ENCODE results near the gene SP6. TPM values are rescaled to one million over a fixed set of nuclear protein-coding genes. Genes with fewer than 3 reads are reported as not detected.

The SP6 gene
- total RNA-seq, 4 donors from 2014 or later = under 0.01 to 0.71 (median 0.25) TPM

DNA sequence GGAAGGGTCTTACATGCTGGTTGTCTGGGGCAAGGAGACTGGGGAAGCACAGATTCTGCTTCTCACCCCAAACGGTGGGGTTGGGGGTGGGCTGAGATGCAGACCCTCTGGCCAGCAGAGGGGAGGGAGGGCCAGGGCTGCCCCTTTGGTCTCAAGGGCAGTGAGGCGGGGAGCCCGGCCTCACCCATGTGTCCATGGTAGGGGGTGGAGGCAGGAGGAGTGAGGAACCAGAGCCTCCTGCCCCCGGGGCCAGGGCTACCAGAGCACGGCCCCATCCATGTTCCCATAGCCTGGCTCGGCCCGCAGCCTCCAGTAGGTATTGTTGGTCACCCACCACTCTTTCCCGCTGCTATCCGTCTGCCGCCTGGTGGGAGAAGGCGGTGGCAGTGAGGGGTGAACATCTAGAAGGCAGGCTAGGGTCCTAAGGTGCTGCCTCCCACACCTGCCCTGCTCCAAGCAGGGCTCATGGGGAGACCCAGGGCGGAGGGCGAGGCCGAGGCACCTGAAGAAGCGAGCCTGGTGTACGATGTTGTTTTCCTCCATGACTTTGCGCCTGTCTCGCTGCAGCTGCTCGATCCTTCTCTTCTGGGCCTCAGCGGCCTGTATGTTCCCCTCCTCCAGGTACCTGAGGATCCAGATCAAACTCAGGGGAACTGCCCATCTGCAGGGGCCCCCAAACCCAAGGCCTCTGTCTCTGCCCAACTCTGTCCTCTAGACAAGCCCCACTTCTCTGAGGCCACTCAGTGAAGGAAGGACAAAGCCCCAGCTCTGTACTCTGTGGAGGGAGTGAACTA is 42.7 kb downstream of the SP6 start:
- 91% methylated on average over 17 of the region's 20 CpGs for WGBS

DNA sequence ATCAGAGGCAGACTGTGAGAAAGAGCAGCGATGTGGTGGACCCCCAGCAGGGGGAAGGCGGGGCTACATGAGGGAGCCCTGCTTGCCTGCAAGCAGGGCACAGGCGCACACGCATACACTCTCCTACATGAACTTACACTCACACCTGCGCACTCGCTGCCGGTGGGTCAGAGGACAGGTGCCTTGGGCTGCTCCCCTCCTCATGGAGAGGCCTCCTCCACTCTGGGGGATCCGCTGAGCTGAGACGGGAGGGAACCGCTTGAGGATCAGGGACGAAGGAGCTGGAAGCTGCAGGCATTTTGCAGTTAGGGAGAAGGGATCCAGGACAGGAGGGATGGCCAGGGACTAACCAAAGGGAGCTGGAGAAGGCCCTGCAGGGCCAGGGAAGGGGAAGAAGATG is 43.5 kb downstream of the SP6 start:
- DNase-seq (ENCODE audit: extremely low spot score) = no peak
- Histone ChIP-seq H3K9me3 (no peaks in the 10 kb centered on the region), H3K4me3 (no peak overlapping the region), H3K27me3 (peaks cover 0 to 13% (median 0%) of the 10 kb centered on the region in 4 donors), H3K36me3 (peaks cover 0 to 49% (median 43%) of the 10 kb centered on the region in 4 donors), H3K4me1 (peaks cover 0 to 16% (median 0%) of the 10 kb centered on the region in 4 donors), H3K27ac (replicated peaks in 1 of 4) (no peak overlapping the region)
- 96% methylated on average over 10 of the region's 11 CpGs for WGBS
- intact Hi-C loops (cut with DNase I) = loop anchor here (10.0 kb wide), 1 partner anchor 143 kb away; no protein-coding TSS in a partner anchor
- TF ChIP-seq, protein P1, sequence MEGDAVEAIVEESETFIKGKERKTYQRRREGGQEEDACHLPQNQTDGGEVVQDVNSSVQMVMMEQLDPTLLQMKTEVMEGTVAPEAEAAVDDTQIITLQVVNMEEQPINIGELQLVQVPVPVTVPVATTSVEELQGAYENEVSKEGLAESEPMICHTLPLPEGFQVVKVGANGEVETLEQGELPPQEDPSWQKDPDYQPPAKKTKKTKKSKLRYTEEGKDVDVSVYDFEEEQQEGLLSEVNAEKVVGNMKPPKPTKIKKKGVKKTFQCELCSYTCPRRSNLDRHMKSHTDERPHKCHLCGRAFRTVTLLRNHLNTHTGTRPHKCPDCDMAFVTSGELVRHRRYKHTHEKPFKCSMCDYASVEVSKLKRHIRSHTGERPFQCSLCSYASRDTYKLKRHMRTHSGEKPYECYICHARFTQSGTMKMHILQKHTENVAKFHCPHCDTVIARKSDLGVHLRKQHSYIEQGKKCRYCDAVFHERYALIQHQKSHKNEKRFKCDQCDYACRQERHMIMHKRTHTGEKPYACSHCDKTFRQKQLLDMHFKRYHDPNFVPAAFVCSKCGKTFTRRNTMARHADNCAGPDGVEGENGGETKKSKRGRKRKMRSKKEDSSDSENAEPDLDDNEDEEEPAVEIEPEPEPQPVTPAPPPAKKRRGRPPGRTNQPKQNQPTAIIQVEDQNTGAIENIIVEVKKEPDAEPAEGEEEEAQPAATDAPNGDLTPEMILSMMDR (IDR thresholded peaks at IDR 0.05) = no peak

More for the DNA sequence above, 42.7 kb downstream of the SP6 start:
- Histone ChIP-seq H3K27ac (replicated peaks in 1 of 4) (no peak overlapping the region), H3K9me3 (no peaks in the 10 kb centered on the region), H3K27me3 (peaks cover 0 to 11% (median 0%) of the 10 kb centered on the region in 4 donors), H3K36me3 (peaks cover 0 to 57% (median 50%) of the 10 kb centered on the region in 4 donors), H3K4me3 (no peak overlapping the region), H3K4me1 (peaks cover 0 to 16% (median 0%) of the 10 kb centered on the region in 4 donors)
- TF ChIP-seq EP300 (IDR thresholded peaks at IDR 0.05) = no peak
- TF ChIP-seq, protein P1 (IDR thresholded peaks at IDR 0.05) = no peak
- no peak for TF ChIP-seq POLR2A (IDR thresholded peaks at IDR 0.05; ENCODE audit: low read depth)
- no peak for TF ChIP-seq POLR2AphosphoS5 (IDR thresholded peaks at IDR 0.05)
- intact Hi-C loops (cut with DNase I) = loop anchor here (10.0 kb wide), 1 partner anchor 143 kb away; no protein-coding TSS in a partner anchor
- no peak for DNase-seq (ENCODE audit: extremely low spot score)

DNA sequence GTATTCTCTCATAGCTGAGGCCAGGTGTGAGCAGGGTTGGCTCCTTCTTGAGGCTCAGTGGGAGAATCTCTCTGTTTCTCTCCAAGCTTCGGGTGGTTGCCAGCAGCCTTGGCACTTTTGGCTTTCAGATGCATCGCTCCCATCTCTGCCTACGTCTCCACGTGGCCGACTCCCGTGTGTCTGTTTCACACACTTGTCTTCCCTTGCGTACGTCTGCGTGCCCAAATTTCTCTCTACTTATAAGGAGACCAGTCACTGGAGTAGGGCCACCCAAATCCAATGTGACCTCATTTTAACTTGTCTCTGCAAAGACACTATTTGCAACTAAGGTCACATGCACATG is 44.1 kb downstream of the SP6 start:
- TF ChIP-seq EP300 (IDR thresholded peaks at IDR 0.05) (no peak), POLR2AphosphoS5 (IDR thresholded peaks at IDR 0.05) (no peak), POLR2A (IDR thresholded peaks at IDR 0.05; ENCODE audit: low read depth) (no peak)
- TF ChIP-seq, protein P1 (IDR thresholded peaks at IDR 0.05) = no peak
- Histone ChIP-seq H3K4me3 (no peak overlapping the region), H3K9me3 (no peaks in the 10 kb centered on the region), H3K27me3 (peaks cover 0 to 19% (median 0%) of the 10 kb centered on the region in 4 donors), H3K27ac (replicated peaks in 1 of 4) (no peak overlapping the region), H3K4me1 (peaks cover 0 to 16% (median 0%) of the 10 kb centered on the region in 4 donors), H3K36me3 (peaks cover 0 to 43% (median 39%) of the 10 kb centered on the region in 4 donors)
- 84% methylated on average over 9 of the region's 9 CpGs for WGBS
- DNase-seq (ENCODE audit: extremely low spot score) = no peak
- intact Hi-C loops (cut with DNase I) = loop anchor here (10.0 kb wide), 1 partner anchor 142 kb away; no protein-coding TSS in a partner anchor

DNA sequence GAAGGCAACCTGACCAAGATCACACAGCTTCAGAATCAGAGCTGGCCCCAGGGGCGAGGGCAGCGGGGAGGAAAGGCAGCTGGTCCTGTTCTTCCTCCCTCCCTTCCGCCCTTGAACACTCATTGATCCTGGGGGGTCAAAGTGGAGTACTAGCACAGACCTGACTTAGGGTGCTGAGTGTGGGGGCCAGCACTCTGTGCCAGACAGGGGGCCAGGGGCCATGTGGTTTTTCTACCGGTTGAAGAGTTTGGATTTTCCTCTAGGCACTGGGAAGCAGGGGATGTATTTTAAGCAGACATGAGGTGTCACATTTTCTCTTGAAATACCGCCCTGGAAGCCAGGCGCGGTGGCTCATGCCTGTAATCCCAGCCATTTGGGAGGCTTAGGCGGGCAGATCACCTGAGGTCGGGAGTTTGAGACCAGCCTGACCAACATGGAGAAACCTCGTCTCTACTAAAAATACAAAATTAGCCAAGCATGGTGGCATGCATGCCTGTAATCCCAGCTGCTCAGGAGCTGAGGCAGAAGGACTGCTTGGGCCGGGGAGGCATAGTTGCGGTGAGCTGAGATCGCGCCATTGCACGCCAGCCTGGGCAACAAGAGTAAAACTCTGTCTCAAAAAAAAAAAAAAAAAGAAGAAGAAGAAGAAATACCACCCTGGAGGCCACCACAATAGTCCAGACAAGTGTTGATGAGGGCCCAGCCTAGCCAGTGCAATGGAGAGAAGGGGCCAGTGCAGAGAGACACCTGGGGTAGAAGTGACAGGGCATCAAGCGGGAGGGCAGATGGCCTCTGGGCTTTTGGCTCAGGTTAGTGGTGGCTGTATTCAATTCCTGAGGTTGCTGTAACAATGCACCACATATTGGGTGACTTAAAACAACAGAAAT is 44.7 kb downstream of the SP6 start:
- Histone ChIP-seq H3K27ac (replicated peaks in 1 of 4) (no peak overlapping the region), H3K9me3 (no peaks in the 10 kb centered on the region), H3K36me3 (peaks cover 0 to 39% (median 39%) of the 10 kb centered on the region in 4 donors), H3K4me3 (no peak overlapping the region), H3K4me1 (peaks cover 0 to 13% (median 0%) of the 10 kb centered on the region in 4 donors), H3K27me3 (peaks cover 0 to 22% (median 0%) of the 10 kb centered on the region in 4 donors)
- DNase-seq (ENCODE audit: extremely low spot score) = no peak
- TF ChIP-seq POLR2A (IDR thresholded peaks at IDR 0.05; ENCODE audit: low read depth) (no peak), POLR2AphosphoS5 (IDR thresholded peaks at IDR 0.05) (no peak), EP300 (IDR thresholded peaks at IDR 0.05) (no peak)
- TF ChIP-seq, protein P1 (IDR thresholded peaks at IDR 0.05) = no peak
- 77% methylated on average over 13 of the region's 16 CpGs for WGBS
- intact Hi-C loops (cut with DNase I) = loop anchor here (10.0 kb wide), 1 partner anchor 141 kb away; no protein-coding TSS in a partner anchor

All from esophagus muscularis mucosa (tissue), 4 donors.